Activated CD4-positive, alpha-beta T cell treated with anti-CD3 and anti-CD28 coated beads, Interleukin-10, Interleukin-2, amounts not matched to agents 100 ng/mL and 50 ng/mL, durations not matched to agents 16 hours and 8 hours (primary cell): ENCODE results near the gene OTOA.
"Not testable (repeated sequence)": the region's sequence is repeated elsewhere in the genome, so short reads cannot be mapped to it uniquely, and the experiment has no call there.

Experiments
- DNase-seq: peaks from one replicate; pipeline ENCODE4 v3.0.0-alpha.2; 2020

OTOA gene

GRCh38 chr16:21727344-21727743 is 63.6 kb downstream of the OTOA start:
- DNase-seq: peak; percentile 18

- not testable (repeated sequence) for DNase-seq
These were observed 67.5 kb downstream of the OTOA start for GRCh38 chr16:21731233-21731632.

- not testable (repeated sequence) for DNase-seq
These were observed 76.9 kb downstream of the OTOA start for GRCh38 chr16:21740637-21741036.

GRCh38 chr16:21756192-21757079 is 92.7 kb downstream of the OTOA start:
- DNase-seq: peak; percentile 62

GRCh38 chr16:21757080-21757671 is 93.4 kb downstream of the OTOA start:
- DNase-seq: not testable (repeated sequence)

GRCh38 chr16:21768280-21768679 is 104.5 kb downstream of the OTOA start:
- not testable (repeated sequence) for DNase-seq

GRCh38 chr16:21768810-21769209 is 105.0 kb downstream of the OTOA start:
- not testable (repeated sequence) for DNase-seq

- not testable (repeated sequence) for DNase-seq
These were observed 105.5 kb downstream of the OTOA start for GRCh38 chr16:21769284-21769683.

GRCh38 chr16:21770584-21770983 is 106.8 kb downstream of the OTOA start:
- DNase-seq: not testable (repeated sequence)

- not testable (repeated sequence) for DNase-seq
These were observed 108.9 kb downstream of the OTOA start for GRCh38 chr16:21772547-21773206.

GRCh38 chr16:21773207-21773553 is 109.4 kb downstream of the OTOA start:
- DNase-seq: not testable (repeated sequence)

GRCh38 chr16:21780525-21780924 is 116.8 kb downstream of the OTOA start:
- not testable (repeated sequence) for DNase-seq

GRCh38 chr16:21790506-21790905 is 126.7 kb downstream of the OTOA start:
- peak; percentile 34 for DNase-seq

GRCh38 chr16:21793310-21793709 is 129.5 kb downstream of the OTOA start:
- not testable (repeated sequence) for DNase-seq

- not testable (repeated sequence) for DNase-seq
These were observed 134.8 kb downstream of the OTOA start for GRCh38 chr16:21798601-21799000.

GRCh38 chr16:21801538-21802374 is 138.0 kb downstream of the OTOA start:
- DNase-seq: peak; percentile 17

GRCh38 chr16:21802375-21802663 is 138.6 kb downstream of the OTOA start:
- peak; percentile 17 for DNase-seq
